Right lobe of liver (tissue), 6 donors: ENCODE results near the gene LCLAT1. TPM values are rescaled to one million over a fixed set of nuclear protein-coding genes. Genes with fewer than 3 reads are reported as not detected.

Experiments used
- ATAC-seq, 4 donors: fragments of 200-7000 bp; cut with Tn5 transposase; one replicate each; pipeline ENCODE4 v1.9.1; 2020; ENCODE audit warnings: mild to moderate bottlenecking in 4 of 4, moderate library complexity in 4 of 4
- DNase-seq, 3 donors: peaks; one replicate each; pipeline ENCODE4 v3.0.0-alpha.2; 2020
- H3K27ac ChIP-seq, 3 donors: fragments of 200-600 bp; one replicate each; pipeline ENCODE4 v1.8.0; 2022
- H3K27me3 ChIP-seq, 2 donors: fragments of 200-600 bp; one replicate each; pipeline ENCODE4 v1.8.0; 2022
- H3K36me3 ChIP-seq, 4 donors: fragments of 200-600 bp; sonication (generic) in 1 of 4; one replicate each; pipeline versions ENCODE4 v1.5.1 to v1.8.0; 2017 to 2022; ENCODE audit warnings: control low read depth in 1 of 4
- H3K4me1 ChIP-seq, 4 donors: fragments of 200-600 bp; sonication (generic) in 1 of 4; one replicate each; pipeline versions ENCODE4 v1.5.1 to v1.8.0; 2017 to 2022; ENCODE audit warnings: control low read depth in 1 of 4
- H3K4me3 ChIP-seq, 3 donors: fragments of 200-600 bp; one replicate each; pipeline ENCODE4 v1.8.0; 2022
- H3K9me3 ChIP-seq, 4 donors: fragments of 200-600 bp; sonication (generic) in 1 of 4; one replicate each; pipeline versions ENCODE4 v1.5.1 to v1.8.0; 2017 to 2022; ENCODE audit warnings: control low read depth in 1 of 4
- CTCF ChIP-seq, 4 donors: fragments of 200-600 bp in 3 of 4; fragments of 450-650 bp in 1 of 4; IDR thresholded peaks; one replicate each; pipeline versions ENCODE4 v1.5.1 to v1.8.0; 2016 to 2022; ENCODE audit warnings: antibody characterized with exemption in 4 of 4, mild to moderate bottlenecking in 2 of 4
- POLR2A ChIP-seq: fragments of 450-650 bp; IDR thresholded peaks from one replicate; pipeline ENCODE4 v1.6.1; 2017; ENCODE audit warnings: antibody characterized with exemption, mild to moderate bottlenecking
- whole genome bisulfite sequencing: methylation state at CpG from one replicate; pipeline ENCODE4 v1.1.6; 2018; ENCODE audit warnings: low coverage, low lambda C conversion rate; ENCODE audit not compliant: insufficient coverage; ENCODE audit errors: missing lambda C conversion rate; 5-methylcytosine and 5-hydroxymethylcytosine counted together
- intact Hi-C, 2 donors: fragments of 100-400 bp; cut with DNase I; formaldehyde crosslinking; loops; one replicate each; pipeline versions ENCODE4 v1.11.2 to v1.14.1; 2022
- total RNA-seq, 6 experiments: library from RNA; depleted of rRNA in 2 of 6; stranded (reverse); fragments of >200 nt in 2 of 6; fragmentation: NEBNext Ultra II Directional in 3 of 6; extraction: Animal tissue kit (Norgen Biotek cat#: 25700) in 3 of 6; gene quantifications; one replicate each; pipeline versions ENCODE4 v1.1.0 to v1.2.4, GENCODE V29; 2016 to 2023
- donor health status: DM: no; HTN: yes; CAD: no.
- donor health status: DM: no; HTN: no; CAD: no.
- donor health status: DM: no; HTN: no; CAD: no.
- donor health status: DM: no; HTN: yes; CAD: no.
- donor health status: DM: no; HTN: yes; CAD: no.

Gene LCLAT1
- total RNA-seq, 6 experiments from 2014 or later = 11.1 to 14.0 (median 12.0) TPM

- 45% methylated on average over 2 of the region's 2 CpGs for WGBS
- H3K36me3 ChIP-seq = no peaks in the 10 kb centered on the region
- H3K27me3 ChIP-seq = no peaks in the 10 kb centered on the region
- peak in 1 of 3 donors; percentile 28 for DNase-seq
- H3K4me1 ChIP-seq = no peaks in the 10 kb centered on the region
- TF ChIP-seq POLR2A (no peak), CTCF (IDR thresholded peaks at IDR 0.05) (no peak)
- H3K4me3 ChIP-seq = no peak overlapping the region
- peak in 3 of 4 donors; percentile 61 to 86 (median 82) for ATAC-seq
- intact Hi-C loops = no loop called here
- no peaks in the 10 kb centered on the region for H3K9me3 ChIP-seq
- no peak overlapping the region for H3K27ac ChIP-seq
Measured at GRCh38 chr2:30527859-30528258, 80.8 kb downstream of the LCLAT1 start.

DNA sequence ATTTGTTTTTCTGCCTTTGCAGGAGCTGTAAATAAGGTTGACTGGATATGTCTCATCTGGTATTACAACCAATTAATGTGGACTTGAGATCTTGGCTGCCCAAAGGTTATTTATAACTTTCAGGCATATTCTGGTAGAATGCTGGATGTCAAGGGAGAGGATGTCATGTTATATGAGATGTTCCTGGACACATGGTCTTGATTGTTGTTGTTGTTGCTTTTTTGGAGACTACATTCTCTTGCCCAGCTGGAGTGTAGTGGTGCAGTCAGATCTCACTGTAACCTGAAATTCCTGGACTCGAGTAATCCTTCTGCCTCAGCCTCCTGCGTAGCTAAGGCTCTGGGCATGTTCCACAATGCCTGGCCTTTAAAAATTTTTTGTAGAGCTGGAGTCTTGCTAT, 83.3 kb downstream of the LCLAT1 start:
- TF ChIP-seq CTCF (IDR thresholded peaks at IDR 0.05) (no peak), POLR2A (no peak)
- H3K4me3 ChIP-seq = no peak overlapping the region
- no peaks in the 10 kb centered on the region for H3K36me3 ChIP-seq
- intact Hi-C loops = no loop called here
- H3K27me3 ChIP-seq = no peaks in the 10 kb centered on the region
- no peak overlapping the region for H3K27ac ChIP-seq
- no peak for DNase-seq
- no peak for ATAC-seq
- H3K9me3 ChIP-seq = no peaks in the 10 kb centered on the region
- no peaks in the 10 kb centered on the region for H3K4me1 ChIP-seq
- 100% methylated on average over 2 of the region's 2 CpGs for WGBS

GRCh38 chr2:30541680-30542079, 94.6 kb downstream of the LCLAT1 start:
- Histone ChIP-seq H3K36me3 (no peaks in the 10 kb centered on the region), H3K9me3 (peaks cover 0 to 2% (median 0%) of the 10 kb centered on the region in 4 donors), H3K27me3 (no peaks in the 10 kb centered on the region), H3K4me3 (no peak overlapping the region), H3K27ac (no peak overlapping the region), H3K4me1 (no peaks in the 10 kb centered on the region)
- no peak for TF ChIP-seq CTCF (IDR thresholded peaks at IDR 0.05)
- TF ChIP-seq POLR2A = no peak
- no peak for ATAC-seq
- no peak for DNase-seq
- 91% methylated on average over 1 of the region's 1 CpG for WGBS
- intact Hi-C loops = no loop called here

DNA sequence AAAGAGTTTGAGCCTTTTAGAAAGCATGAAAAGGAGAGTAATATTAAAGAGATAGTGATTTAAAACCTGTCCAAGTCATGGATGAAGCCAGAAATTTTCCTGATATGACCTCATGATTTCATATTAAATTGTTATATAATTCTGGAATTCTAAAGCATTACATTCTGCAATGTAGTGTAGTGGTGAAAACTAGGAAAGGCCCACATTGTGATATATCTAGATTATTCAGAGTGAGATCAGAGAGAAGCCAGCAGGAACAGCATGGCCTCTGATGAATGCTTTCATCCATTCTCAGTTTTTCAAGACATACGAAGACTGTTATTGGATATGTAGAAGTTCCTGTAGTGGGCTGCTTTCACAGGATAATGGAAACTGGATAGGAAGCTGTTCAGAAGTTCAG, 98.8 kb downstream of the LCLAT1 start:
- no peak for ATAC-seq
- Histone ChIP-seq H3K27me3 (no peaks in the 10 kb centered on the region), H3K4me1 (no peaks in the 10 kb centered on the region), H3K9me3 (no peaks in the 10 kb centered on the region), H3K27ac (no peak overlapping the region), H3K36me3 (no peaks in the 10 kb centered on the region), H3K4me3 (no peak overlapping the region)
- WGBS = 100% methylated on average over 1 of the region's 1 CpG
- TF ChIP-seq CTCF (IDR thresholded peaks at IDR 0.05) = no peak
- TF ChIP-seq POLR2A = no peak
- intact Hi-C loops = no loop called here
- no peak for DNase-seq

GRCh38 chr2:30548386-30548785, 101.3 kb downstream of the LCLAT1 start:
- Histone ChIP-seq H3K27ac (no peak overlapping the region), H3K27me3 (no peaks in the 10 kb centered on the region), H3K4me3 (no peak overlapping the region), H3K9me3 (peaks cover 0 to 5% (median 0%) of the 10 kb centered on the region in 4 donors), H3K36me3 (no peaks in the 10 kb centered on the region), H3K4me1 (no peaks in the 10 kb centered on the region)
- DNase-seq (no peak), ATAC-seq (no peak)
- TF ChIP-seq CTCF (IDR thresholded peaks at IDR 0.05) = no peak
- no peak for TF ChIP-seq POLR2A
- intact Hi-C loops = no loop called here
- 92% methylated on average over 2 of the region's 2 CpGs for whole genome bisulfite sequencing
